Measurements from ENCODE around the gene RGSL1.

DNA sequence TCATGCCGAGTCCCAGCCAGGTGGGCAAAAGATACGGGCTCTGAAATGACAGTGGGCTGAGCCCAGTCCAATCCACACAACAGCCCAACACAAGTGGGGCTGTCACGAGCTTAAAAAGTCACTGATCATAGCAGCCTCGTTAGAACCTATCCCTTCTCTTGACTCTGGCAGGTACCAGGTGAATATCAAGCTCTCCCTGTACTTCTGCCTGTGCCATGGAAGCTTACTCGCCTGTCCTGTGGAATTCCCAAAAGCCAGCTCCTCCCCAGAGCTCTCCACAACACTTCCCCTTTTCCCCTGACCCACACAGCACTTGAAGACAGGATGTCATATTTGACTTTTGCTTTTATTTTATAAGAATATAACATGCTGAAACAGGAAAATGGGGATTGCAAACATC, 148.3 kb downstream of the RGSL1 start:
- TF ChIP-seq CTCF (conservative IDR thresholded peaks at IDR 0.05 in 1 of 2, IDR thresholded peaks at IDR 0.05 in 1 of 2; ENCODE audit: low read depth in 1 of 2, low read length in 2 of 2) (no peak), EZH2 (IDR thresholded peaks at IDR 0.05; ENCODE audit: low read length, missing control alignments) (no peak)

Measured in fibroblast of lung (primary cell).